Body of pancreas (tissue), 4 donors: ENCODE measurements around the gene MSH2.

Experiments
- POLR2A ChIP-seq, 3 donors: fragments of 450-650 bp; IDR thresholded peaks; one replicate each; pipeline ENCODE4 v1.6.1; 2016; ENCODE audit warnings: antibody characterized with exemption in 3 of 3, mild to moderate bottlenecking in 2 of 3
- TF ChIP-seq, protein P1 (sequence below), 7 experiments: fragments of 450-650 bp in 4 of 7; fragments of 200-600 bp in 3 of 7; sonication (generic) in 3 of 7; IDR thresholded peaks; one replicate each; pipeline ENCODE4 v1.5.1; 2016 to 2019; ENCODE audit warnings: antibody characterized with exemption in 7 of 7

- TF ChIP-seq, protein P1, sequence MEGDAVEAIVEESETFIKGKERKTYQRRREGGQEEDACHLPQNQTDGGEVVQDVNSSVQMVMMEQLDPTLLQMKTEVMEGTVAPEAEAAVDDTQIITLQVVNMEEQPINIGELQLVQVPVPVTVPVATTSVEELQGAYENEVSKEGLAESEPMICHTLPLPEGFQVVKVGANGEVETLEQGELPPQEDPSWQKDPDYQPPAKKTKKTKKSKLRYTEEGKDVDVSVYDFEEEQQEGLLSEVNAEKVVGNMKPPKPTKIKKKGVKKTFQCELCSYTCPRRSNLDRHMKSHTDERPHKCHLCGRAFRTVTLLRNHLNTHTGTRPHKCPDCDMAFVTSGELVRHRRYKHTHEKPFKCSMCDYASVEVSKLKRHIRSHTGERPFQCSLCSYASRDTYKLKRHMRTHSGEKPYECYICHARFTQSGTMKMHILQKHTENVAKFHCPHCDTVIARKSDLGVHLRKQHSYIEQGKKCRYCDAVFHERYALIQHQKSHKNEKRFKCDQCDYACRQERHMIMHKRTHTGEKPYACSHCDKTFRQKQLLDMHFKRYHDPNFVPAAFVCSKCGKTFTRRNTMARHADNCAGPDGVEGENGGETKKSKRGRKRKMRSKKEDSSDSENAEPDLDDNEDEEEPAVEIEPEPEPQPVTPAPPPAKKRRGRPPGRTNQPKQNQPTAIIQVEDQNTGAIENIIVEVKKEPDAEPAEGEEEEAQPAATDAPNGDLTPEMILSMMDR (IDR thresholded peaks at IDR 0.05): no peak
- TF ChIP-seq POLR2A (IDR thresholded peaks at IDR 0.05): no peak
Observed at GRCh38 chr2:47456851-47457250, 53.9 kb downstream of the MSH2 start.
